Measurements from ENCODE around the gene VTI1A.

GRCh38 chr10:112793202-112793921 is 346.3 kb downstream of the VTI1A start:
- TF ChIP-seq EZH2 (IDR thresholded peaks at IDR 0.05; ENCODE audit: low read depth) (no peak), CTCF (conservative IDR thresholded peaks at IDR 0.05) (no peak)
